ENCODE measurements around the gene ZRANB3.
A peak's percentile ranks its signal among the peaks of the same experiment; 100 is the strongest.
"Not testable (repeated sequence)": the region's sequence is repeated elsewhere in the genome, so short reads cannot be mapped to it uniquely, and the experiment has no call there.

Gene ZRANB3

DNA sequence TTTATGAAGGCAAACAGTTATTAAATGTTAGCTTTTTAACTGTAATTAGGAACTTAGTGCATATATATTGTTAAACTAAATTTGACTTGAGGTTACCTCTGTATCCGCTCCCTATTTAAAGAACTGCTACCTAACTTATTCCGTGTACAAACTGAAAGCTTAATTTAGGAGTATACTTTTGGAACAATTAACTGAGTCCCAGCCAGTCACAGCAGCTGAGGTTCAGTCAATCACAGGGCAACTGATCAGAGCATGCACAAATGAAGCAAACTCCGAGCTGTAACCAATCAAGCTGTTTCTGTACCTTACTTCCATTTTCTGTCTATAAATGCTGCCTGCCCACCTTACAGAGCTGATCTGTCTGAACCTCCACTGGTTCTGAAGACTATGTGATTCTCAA, 417.7 kb downstream of the ZRANB3 start:
- TF ChIP-seq POLR2A (IDR thresholded peaks at IDR 0.05; ENCODE audit: low read length) (no peak), GATA1 (IDR thresholded peaks at IDR 0.05; ENCODE audit: low read depth, low read length) (no peak)
- no peak for DNase-seq

DNA sequence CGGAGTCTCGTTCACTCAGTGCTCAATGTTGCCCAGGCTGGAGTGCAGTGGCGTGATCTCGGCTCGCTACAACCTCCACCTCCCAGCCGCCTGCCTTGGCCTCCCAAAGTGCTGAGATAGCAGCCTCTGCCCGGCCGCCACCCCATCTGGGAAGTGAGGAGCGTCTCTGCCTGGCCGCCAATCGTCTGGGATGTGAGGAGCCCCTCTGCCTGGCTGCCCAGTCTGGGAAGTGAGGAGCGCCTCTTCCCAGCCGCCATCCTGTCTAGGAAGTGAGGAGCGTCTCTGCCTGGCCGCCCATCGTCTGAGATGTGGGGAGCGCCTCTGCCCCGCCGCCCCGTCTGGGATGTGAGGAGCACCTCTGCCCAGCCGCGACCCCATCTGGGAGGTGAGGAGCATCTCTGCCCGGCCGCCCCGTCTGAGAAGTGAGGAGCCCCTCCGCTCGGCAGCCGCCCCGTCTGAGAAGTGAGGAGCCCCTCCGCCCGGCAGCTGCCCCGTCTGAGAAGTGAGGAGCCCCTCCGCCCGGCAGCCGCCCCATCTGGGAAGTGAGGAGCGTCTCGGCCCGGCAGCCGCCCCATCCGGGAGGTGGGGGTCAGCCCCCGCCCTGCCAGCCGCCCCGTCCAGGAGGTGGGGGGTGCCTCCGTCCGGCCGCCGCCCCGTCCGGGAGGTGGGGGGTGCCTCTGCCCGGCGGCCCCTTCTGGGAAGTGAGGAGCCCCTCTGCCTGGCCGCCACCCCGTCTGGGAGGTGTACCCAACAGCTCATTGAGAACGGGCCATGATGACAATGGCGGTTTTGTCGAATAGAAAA, 425.3 kb downstream of the ZRANB3 start:
- not testable (repeated sequence) for DNase-seq

DNA sequence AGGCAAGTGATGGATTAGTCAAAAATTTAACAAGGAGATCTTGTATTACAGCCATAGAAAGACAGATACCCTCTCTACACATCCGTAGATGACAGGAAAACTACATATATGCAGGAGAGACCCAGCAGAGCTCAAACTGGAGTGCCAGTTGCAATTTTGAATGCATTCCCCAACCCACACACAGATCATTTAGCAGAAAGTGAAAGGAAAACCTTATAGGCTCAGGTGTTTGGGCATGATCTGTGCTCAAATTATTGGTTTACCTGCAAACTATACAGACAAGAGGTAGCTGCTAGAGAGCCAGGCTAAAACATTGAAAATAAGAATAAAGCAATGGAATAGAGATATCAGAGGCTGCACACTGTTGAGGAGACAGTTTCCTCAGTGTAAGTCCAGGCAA, 427.2 kb downstream of the ZRANB3 start:
- TF ChIP-seq GATA1 (IDR thresholded peaks at IDR 0.05; ENCODE audit: low read depth, low read length) (no peak), POLR2A (IDR thresholded peaks at IDR 0.05; ENCODE audit: low read length) (no peak)
- no peak for DNase-seq

DNA sequence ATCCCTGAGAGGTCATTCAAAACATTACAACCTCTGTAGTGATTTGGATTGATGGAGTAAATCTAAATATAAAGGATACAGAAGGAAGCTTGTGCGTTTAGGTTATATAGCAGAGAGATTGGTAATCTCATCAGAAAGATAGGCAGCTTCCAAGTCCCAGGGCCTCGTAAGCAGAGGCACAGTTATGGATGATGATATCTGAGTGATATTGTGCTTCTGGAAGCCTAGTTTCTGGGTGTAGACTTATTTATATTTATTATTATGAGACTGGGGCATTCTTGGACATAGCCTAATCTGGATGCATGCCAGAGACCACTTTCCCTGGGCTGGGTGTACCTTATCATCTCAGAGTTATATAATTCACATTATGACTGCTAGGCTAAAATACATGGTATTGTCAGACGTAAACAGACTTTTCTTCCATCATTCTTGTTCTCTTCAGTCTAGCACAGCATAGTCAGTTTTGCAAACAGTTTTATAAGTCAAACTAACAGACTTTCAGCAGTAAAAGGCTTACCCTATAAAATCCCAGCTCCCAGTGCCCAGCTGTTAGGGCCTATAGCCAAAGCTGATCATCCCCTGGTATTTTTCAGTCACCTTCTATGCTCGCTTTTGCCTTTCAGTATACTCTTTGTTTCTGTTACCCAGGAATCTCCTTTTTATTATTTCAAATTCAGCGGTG, 431.1 kb downstream of the ZRANB3 start:
- TF ChIP-seq POLR2A (IDR thresholded peaks at IDR 0.05; ENCODE audit: low read length): no peak
- TF ChIP-seq GATA1 (IDR thresholded peaks at IDR 0.05; ENCODE audit: low read depth, low read length): no peak
- peak in 1 of 2 experiments; percentile 7 for DNase-seq

DNA sequence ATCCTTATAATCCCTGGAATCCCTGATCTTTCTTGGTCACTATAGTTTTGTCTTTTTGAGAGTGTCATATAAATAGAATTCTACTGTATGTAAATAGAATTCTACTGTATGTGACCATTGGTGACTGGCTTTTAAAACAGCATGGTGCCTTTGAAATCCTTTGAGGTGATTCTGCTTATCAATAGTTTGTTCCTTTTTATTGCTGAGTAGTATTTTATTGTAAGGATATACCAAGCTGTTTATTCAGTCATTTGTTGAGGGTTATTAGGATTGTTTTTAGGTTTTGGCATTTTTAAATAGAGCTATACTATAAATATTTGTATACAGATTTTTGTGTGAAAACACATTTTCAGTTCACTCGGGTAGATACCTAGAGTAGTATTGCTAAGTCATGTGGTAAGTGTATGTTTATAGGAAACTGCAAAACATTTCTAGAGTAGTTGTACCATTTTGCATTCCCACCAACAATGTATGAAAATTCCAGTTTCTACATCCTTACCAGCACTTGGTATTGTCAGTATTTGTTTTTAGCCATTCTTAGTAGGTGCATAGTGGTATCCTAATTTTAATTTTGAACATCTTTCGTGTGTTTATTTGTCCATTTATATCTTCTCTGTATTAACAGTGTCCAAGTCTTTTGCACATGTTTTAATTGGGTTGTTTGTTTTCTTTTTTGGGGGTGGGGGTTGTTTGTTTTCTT, 433.3 kb downstream of the ZRANB3 start:
- DNase-seq: no peak
- TF ChIP-seq GATA1 (IDR thresholded peaks at IDR 0.05; ENCODE audit: low read depth, low read length): no peak

DNA sequence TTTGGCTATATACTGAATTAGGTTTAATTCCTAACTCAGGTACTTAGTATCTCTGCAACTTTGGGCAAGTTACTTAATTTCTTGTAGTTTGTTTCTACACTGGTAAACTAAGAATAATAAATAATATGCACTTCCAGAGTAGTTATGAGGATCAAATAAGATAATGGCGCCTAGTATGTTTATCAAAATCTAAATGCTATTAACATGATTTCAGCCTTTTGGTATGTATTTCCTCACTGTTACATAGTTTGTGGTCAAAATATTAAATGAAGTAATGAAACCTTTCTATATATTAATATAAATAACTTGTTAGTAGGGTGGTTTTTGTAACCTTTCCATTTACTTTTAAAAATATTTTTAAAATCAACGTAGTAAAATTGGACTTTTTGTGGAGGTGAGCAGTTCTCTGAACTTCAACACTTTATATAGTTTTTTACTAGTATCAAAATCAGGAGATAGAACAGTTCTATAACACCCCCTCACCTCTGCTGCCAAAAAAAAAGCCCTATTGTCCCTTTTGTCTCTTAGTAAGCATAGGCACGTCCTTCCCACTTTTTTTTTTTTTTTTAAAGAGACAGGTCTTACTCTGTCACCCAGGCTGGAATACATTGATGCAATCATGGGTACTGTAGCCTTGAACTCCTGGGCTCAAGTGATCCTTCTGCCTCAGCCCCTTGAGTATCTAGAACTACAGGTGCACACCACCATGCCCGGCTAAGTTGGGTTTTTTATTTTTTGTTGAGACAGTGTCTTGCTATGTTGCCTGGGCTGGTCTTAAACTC, 434.2 kb downstream of the ZRANB3 start:
- no peak for TF ChIP-seq GATA1 (IDR thresholded peaks at IDR 0.05; ENCODE audit: low read depth, low read length)
- DNase-seq: no peak

DNA sequence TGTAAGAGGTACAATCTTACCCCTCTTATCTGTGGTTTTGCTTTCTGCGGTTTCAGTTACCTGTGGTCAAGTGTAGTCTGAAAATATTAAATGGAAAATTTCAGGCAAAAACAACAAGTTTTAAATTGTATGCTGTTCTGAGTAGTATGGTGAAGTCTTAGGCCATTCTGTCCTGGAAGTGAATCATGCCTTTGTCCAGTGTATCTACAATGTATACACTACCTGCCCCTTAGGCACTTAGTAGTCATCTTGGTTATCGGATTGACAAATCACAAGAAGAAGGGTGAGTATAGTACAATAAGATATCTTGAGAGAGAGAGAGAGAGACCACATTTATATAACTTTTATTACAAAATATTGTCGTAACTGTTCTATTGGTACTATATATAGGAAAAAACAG, 435.4 kb downstream of the ZRANB3 start:
- no peak for DNase-seq
- TF ChIP-seq POLR2A (IDR thresholded peaks at IDR 0.05; ENCODE audit: low read length) (no peak), GATA1 (IDR thresholded peaks at IDR 0.05; ENCODE audit: low read depth, low read length) (no peak)

DNA sequence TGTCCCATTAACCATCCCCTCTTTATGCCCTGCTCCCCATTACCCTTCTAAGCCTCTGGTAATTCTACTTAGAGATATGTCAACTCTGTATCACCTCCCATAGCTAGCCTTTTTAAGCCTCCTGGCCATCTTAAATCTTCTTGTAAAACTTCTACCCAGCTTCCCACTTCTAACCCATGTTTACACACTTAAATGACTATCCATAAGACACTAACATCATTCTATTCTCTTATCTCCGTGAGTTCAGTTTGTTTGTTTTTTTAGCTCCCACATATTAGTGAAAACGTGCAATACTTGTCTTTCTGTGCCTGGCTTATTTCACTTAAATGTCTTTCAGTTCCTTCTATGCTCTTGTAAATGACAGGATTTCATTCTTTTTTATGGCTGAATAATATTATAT, 436.5 kb downstream of the ZRANB3 start:
- TF ChIP-seq GATA1 (IDR thresholded peaks at IDR 0.05; ENCODE audit: low read depth, low read length) (no peak), POLR2A (IDR thresholded peaks at IDR 0.05; ENCODE audit: low read length) (no peak)
- DNase-seq: no peak

DNA sequence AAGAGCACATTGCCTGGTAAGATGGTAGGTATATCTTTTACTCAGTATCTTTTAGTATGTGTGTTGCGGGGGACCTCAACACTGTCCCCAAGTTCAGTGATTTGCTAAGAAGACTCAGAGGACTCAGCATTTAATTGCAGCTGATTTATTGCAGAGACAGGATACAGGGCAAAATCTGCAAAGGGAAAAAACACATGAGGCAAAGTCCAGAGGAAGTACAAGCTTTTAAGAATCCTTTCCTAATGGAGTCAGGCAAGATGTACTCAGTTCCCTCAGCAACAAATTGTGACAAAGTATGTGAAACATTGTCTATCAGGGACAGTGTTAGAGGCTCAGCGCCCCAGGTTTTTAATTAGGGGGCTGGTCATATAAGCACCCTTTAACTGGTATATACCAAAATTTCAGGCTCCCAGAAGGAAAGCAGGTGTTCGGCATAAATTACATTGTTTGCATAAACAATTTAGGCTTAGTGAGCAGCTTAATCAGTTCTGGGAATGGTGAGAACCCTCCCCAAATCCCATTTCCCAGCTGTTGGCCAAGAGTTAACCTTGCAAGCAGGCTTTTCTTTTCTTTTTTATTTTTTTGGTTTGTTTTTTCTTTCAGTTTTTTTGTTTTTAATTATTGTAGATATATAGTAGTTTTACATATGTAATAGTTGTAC, 437.2 kb downstream of the ZRANB3 start:
- TF ChIP-seq POLR2A (IDR thresholded peaks at IDR 0.05; ENCODE audit: low read length) (no peak), GATA1 (IDR thresholded peaks at IDR 0.05; ENCODE audit: low read depth, low read length) (no peak)
- DNase-seq: no peak

DNA sequence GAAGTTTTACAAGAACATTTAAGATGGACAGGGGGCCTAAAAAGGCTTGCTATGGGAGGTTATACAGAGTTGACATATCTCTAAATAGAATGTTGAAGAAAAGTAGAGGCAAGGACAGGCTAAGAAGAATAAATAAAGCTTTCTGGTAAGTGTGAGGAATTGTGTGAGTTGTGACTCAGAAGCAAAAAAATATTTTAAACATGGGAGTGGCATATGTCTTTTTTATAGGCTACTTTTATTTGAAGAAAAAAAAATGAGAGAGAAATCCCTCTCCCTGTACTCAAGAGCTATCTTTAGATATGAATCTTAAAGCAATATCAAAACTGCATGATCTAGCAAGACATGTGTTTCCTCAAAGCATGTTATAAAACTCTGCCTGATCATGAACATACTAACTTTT, 437.8 kb downstream of the ZRANB3 start:
- no peak for TF ChIP-seq GATA1 (IDR thresholded peaks at IDR 0.05; ENCODE audit: low read depth, low read length)
- TF ChIP-seq POLR2A (IDR thresholded peaks at IDR 0.05; ENCODE audit: low read length): no peak
- DNase-seq: no peak

DNA sequence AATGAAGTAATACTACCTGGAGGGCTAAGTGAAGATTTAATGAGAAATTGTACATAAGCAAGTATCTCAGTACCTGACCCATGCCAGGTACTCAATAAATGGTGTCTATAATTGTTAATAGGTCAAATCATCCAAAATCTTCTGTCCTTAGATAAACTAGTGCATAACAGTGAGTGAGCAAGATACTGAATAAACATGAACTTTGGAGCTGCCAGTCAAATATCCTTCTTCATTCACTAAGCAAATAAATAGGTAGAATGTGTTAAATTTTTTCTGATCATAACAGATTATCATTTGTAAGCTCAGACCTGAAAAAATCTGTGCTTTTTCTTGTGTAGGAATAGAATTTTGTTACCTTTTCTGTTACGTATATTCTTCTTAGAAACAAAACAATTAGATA, 439.3 kb downstream of the ZRANB3 start:
- no peak for TF ChIP-seq GATA1 (IDR thresholded peaks at IDR 0.05; ENCODE audit: low read depth, low read length)
- no peak for TF ChIP-seq POLR2A (IDR thresholded peaks at IDR 0.05; ENCODE audit: low read length)

DNA sequence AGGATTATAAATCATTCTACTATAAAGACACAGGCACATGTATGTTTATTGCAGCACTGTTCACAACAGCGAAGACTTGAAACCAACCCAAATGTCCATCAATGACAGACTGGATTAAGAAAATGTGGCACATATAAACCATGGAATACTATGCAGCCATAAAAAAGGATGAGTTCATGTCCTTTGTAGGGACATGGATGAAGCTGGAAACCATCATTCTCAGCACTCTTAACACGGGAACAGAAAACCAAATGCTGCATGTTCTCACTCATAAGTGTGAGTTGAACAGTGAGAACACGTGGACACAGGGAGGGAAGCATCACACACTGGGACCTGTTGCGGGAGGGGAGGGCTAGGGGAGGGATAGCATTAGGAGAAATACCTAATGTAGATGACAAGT, 441.4 kb downstream of the ZRANB3 start:
- DNase-seq: not testable (repeated sequence)

More for the DNA sequence above, 439.3 kb downstream of the ZRANB3 start:
- no peak for DNase-seq
